Heart left ventricle (tissue), 16 donors: ENCODE measurements around the gene PDE10A. TPM values are rescaled to one million over a fixed set of nuclear protein-coding genes. Genes with fewer than 3 reads are reported as not detected.

Experiments
- ATAC-seq, 4 donors: fragments of 200-7000 bp; cut with Tn5 transposase; one replicate each; pipeline ENCODE4 v1.9.1; 2020 to 2022; ENCODE audit warnings: moderate library complexity in 4 of 4, mild to moderate bottlenecking in 3 of 4, moderate number of reproducible peaks in 1 of 4
- DNase-seq, 5 donors: peaks; one replicate each; pipeline ENCODE4 v3.0.0-alpha.2; 2020
- H3K27ac ChIP-seq, 12 donors: fragments of 200-600 bp; sonication (generic) in 4 of 12; one replicate each; pipeline versions ENCODE4 v1.5.0 to v1.8.0; 2016 to 2022; ENCODE audit warnings: mild to moderate bottlenecking in 2 of 12
- H3K27me3 ChIP-seq, 9 donors: fragments of 200-600 bp; sonication (generic) in 2 of 9; one replicate each; pipeline versions ENCODE4 v1.5.1 to v1.8.0; 2016 to 2022; ENCODE audit warnings: mild to moderate bottlenecking in 3 of 9
- H3K36me3 ChIP-seq, 9 donors: fragments of 200-600 bp; sonication (generic) in 2 of 9; one replicate each; pipeline versions ENCODE4 v1.5.0 to v1.8.0; 2018 to 2022; ENCODE audit warnings: mild to moderate bottlenecking in 2 of 9
- H3K4me1 ChIP-seq, 12 donors: fragments of 200-600 bp; sonication (generic) in 4 of 12; one replicate each; pipeline versions ENCODE4 v1.5.0 to v1.8.0; 2016 to 2022; ENCODE audit warnings: mild to moderate bottlenecking in 3 of 12
- H3K4me3 ChIP-seq, 12 donors: fragments of 200-600 bp; sonication (generic) in 4 of 12; one replicate each; pipeline versions ENCODE4 v1.5.0 to v1.8.0; 2017 to 2022; ENCODE audit warnings: mild to moderate bottlenecking in 9 of 12, moderate library complexity in 4 of 12
- H3K9me3 ChIP-seq, 12 donors: fragments of 200-600 bp; sonication (generic) in 4 of 12; one replicate each; pipeline versions ENCODE4 v1.5.0 to v1.8.0; 2016 to 2022; ENCODE audit warnings: mild to moderate bottlenecking in 1 of 12
- POLR2A ChIP-seq, 2 donors: fragments of 450-650 bp; IDR thresholded peaks; one replicate each; pipeline ENCODE4 v1.6.1; 2017; ENCODE audit warnings: antibody characterized with exemption in 2 of 2, mild to moderate bottlenecking in 2 of 2, moderate library complexity in 2 of 2
- WGBS, 4 donors: extraction: QIAGEN DNeasy Blood & Tissue Kit in 2 of 4; methylation state at CpG; one replicate each; pipeline versions ENCODE4 v1.1.5 to v1.1.7; 2013 to 2018; 5-methylcytosine and 5-hydroxymethylcytosine counted together
- intact Hi-C, 10 donors: fragments of 100-400 bp; cut with DNase I; formaldehyde crosslinking; loops; one replicate each; pipeline versions ENCODE4 v1.11.1 to v1.14.2; 2022
- polyA plus RNA-seq, 2 donors: library from polyadenylated mRNA; stranded (reverse); fragments of 200-250 nt; gene quantifications; one replicate each; pipeline ENCODE4 v1.2.3, GENCODE V29; 2013
- total RNA-seq, 9 donors: library from RNA; depleted of rRNA in 2 of 9; stranded (reverse); fragments of >200 nt in 2 of 9; fragmentation: NEBNext Ultra II Directional in 3 of 9; extraction: Animal tissue kit (Norgen Biotek cat#: 25700) in 3 of 9; gene quantifications; one replicate each; pipeline versions ENCODE4 v1.1.0 to v1.2.4, GENCODE V29; 2016 to 2023
- TF ChIP-seq, protein P1 (sequence below), 12 donors: fragments of 200-600 bp; sonication (generic) in 4 of 12; IDR thresholded peaks; one replicate each; pipeline versions ENCODE4 v1.5.0 to v1.8.0; 2018 to 2022; ENCODE audit warnings: antibody characterized with exemption in 12 of 12, mild to moderate bottlenecking in 5 of 12
- donor health status: ischemic (EF 13 %, LVEDD 7.1; RV severe dilation, severe dysfunction).
- donor health status: healthy with polysubstance abuse.
- donor health status: DM: no; HTN: yes; CAD: no.
- donor health status: DM: no; HTN: no; CAD: no.
- donor health status: ischemic (EF 25% LVEDD 6.9; RV normal size, moderate dysfunction).
- donor health status: ischemic (EF 25% LVEDD 5.7; RV mildly dilated, moderate dysfunction).
- donor health status: healthy.
- donor health status: DM: yes; HTN: yes; CAD: no.
- donor health status: ischemic (EF 35%, LVEDD 5.7; RV mildly dilated, moderate dysfunction).
- donor health status: nonischemic (EF 11% LVEDD 7.7; RV severe dilation, severe dysfunction).
- donor health status: DM: yes; HTN: yes; CAD: no.
- donor health status: PGD.
- donor health status: ischemic (EF 29% LVEDD 5.4; RV normal size, mild dysfunction).
- donor health status: nonischemic (EF 23%, LVEDD 6.1; RV moderate dilation, normal function).

PDE10A gene
- total and polyA plus RNA-seq, 11 donors: 4.2 to 22.4 (median 12.8) TPM

DNA sequence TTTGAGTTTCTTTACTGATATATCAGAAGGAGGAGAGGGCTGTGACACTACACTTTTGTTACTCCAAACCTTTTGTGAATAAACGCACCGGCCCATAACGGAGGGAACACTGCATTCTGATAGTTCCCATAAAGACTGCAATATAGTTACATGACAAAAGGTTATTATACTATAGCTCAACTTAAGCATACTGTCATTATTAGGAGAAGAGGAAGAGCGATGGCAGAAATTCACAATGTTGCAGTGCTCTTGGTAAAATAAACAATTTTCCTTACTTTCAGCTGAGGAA lies 2.3 kb upstream of the PDE10A start:
- no peak for ATAC-seq
- H3K9me3 ChIP-seq: no peaks in the 10 kb centered on the region
- peak overlapping the region in 5 of 12 donors; percentile 90 to 98 (median 94) for H3K27ac ChIP-seq
- peaks cover 0 to 32% (median 11%) of the 10 kb centered on the region in 12 donors for H3K4me1 ChIP-seq
- intact Hi-C loops: loop anchor here in 4 of 10 donors (2.0 to 10.0 kb wide), 4 partner anchors 29 to 221 kb away; no protein-coding TSS in a partner anchor
- WGBS, 4 donors: 34 to 51% (median 41%) methylated on average over 4 of the region's 4 CpGs
- H3K27me3 ChIP-seq: peaks cover 0 to 54% (median 20%) of the 10 kb centered on the region in 9 donors
- no peak for TF ChIP-seq POLR2A (IDR thresholded peaks at IDR 0.05)
- TF ChIP-seq, protein P1, sequence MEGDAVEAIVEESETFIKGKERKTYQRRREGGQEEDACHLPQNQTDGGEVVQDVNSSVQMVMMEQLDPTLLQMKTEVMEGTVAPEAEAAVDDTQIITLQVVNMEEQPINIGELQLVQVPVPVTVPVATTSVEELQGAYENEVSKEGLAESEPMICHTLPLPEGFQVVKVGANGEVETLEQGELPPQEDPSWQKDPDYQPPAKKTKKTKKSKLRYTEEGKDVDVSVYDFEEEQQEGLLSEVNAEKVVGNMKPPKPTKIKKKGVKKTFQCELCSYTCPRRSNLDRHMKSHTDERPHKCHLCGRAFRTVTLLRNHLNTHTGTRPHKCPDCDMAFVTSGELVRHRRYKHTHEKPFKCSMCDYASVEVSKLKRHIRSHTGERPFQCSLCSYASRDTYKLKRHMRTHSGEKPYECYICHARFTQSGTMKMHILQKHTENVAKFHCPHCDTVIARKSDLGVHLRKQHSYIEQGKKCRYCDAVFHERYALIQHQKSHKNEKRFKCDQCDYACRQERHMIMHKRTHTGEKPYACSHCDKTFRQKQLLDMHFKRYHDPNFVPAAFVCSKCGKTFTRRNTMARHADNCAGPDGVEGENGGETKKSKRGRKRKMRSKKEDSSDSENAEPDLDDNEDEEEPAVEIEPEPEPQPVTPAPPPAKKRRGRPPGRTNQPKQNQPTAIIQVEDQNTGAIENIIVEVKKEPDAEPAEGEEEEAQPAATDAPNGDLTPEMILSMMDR (IDR thresholded peaks at IDR 0.05): no peak
- no peaks in the 10 kb centered on the region for H3K36me3 ChIP-seq
- no peak for DNase-seq
- peak overlapping the region in 9 of 12 donors; percentile 62 to 93 (median 86) for H3K4me3 ChIP-seq

DNA sequence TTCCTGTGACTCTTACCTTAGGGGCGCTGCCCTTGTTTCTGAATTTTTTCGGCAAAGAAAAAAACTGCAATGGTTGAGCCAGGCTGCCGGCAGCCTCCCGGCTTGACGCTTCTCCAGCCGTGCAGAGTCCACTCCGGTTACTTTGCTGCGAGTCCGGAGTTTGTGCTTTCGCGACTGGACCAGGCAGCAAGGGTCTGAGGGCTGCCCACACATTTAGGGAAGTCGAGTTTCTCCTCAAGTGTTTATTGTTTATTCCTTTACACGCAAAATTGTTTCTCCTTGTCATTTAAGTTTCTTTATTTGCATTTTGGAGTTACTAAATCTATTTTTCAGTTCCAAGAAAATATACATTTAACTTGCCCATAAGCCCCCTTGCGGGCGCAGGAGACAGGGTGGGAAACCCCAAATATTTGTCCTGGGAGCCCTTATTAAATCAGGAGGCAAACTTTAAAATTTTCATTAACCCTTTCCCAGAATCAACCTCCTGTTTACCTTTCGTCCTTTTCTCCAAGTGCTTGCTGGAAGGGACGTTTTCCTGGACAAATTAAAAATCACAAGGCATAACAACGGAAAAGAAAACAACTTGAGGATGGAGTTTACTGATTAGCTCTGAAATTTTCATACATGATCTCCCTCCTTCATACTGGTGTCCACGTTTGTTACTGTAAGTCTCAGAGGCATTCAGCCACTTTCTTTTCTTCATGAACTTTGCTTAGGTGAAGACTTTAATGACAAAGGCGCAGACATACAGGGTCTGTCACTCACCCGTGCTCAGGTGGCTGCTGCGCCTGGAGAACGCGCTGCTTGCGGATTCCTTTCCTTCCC lies 1.7 kb upstream of the PDE10A start:
- H3K27ac ChIP-seq: peak overlapping the region; percentile 39 to 98 (median 94)
- DNase-seq: no peak
- H3K9me3 ChIP-seq: no peaks in the 10 kb centered on the region
- TF ChIP-seq POLR2A (IDR thresholded peaks at IDR 0.05): no peak
- TF ChIP-seq, protein P1 (IDR thresholded peaks at IDR 0.05): no peak
- H3K4me1 ChIP-seq: peaks cover 0 to 38% (median 15%) of the 10 kb centered on the region in 12 donors
- 11 to 13% (median 12%) methylated on average over 25 of the region's 25 CpGs for WGBS, 4 donors
- H3K27me3 ChIP-seq: peaks cover 0 to 54% (median 20%) of the 10 kb centered on the region in 9 donors
- H3K4me3 ChIP-seq: peak overlapping the region in 11 of 12 donors; percentile 62 to 93 (median 78)
- intact Hi-C loops: loop anchor here in 9 of 10 donors (2.0 to 10.0 kb wide), 12 partner anchors 30 to 227 kb away; no protein-coding TSS in a partner anchor
- H3K36me3 ChIP-seq: no peaks in the 10 kb centered on the region
- peak in 1 of 4 donors; percentile 27 for ATAC-seq

DNA sequence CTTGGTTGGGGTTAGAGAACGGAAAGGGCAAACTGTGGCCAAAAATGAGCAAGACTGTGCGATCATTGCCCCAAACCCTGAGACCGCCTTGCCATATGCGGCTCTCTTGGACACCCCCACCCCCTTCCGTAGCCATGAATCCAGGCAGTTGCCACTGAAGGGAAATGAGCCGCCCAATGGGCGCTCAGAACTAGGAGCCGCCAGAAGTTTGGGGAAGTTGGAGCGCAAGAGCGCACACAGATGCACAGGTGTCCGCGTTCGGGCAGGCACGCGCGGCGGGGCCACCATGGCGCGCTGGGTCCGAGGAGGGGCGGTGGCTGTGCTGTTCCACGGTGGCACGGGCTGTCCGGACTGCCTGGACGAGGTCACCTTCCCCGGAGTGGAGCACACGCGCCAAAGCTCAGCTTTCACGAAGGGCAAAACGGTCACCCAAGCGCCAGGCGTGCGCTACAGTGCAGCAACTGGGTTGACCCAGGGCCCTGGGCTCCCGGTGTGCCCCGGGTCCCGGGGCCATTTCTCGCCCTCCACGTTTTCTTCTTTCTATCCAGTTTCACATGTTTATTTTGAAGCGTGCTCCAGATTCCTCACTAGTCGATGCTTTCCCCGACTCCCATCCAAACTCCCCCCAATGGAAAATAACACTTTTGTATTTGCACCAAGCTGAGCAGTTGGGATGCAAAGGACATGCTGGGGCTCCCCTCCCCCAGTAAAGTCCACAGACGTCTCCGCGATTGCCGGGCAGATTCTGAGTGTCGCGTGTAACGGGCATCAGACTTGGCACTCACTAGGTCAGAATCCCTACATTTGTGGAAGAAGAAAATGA lies 906 bp upstream of the PDE10A start:
- Histone ChIP-seq H3K4me1 (peaks cover 0 to 43% (median 20%) of the 10 kb centered on the region in 12 donors), H3K27ac (peak overlapping the region; percentile 39 to 98 (median 94))
- 0 to 1% (median 1%) methylated on average over 26 to 48 of the region's 48 CpGs for WGBS, 4 donors

More for the DNA sequence above, 906 bp upstream of the PDE10A start:
- Histone ChIP-seq H3K9me3 (no peaks in the 10 kb centered on the region), H3K4me3 (peak overlapping the region; percentile 62 to 93 (median 77)), H3K27me3 (peaks cover 0 to 51% (median 20%) of the 10 kb centered on the region in 9 donors), H3K36me3 (no peaks in the 10 kb centered on the region)
- TF ChIP-seq POLR2A (IDR thresholded peaks at IDR 0.05): no peak
- TF ChIP-seq, protein P1 (IDR thresholded peaks at IDR 0.05): no peak
- intact Hi-C loops: loop anchor here (2.0 to 10.0 kb wide), 15 partner anchors 31 to 227 kb away; no protein-coding TSS in a partner anchor
- ATAC-seq (peak; percentile 45 to 67 (median 60)), DNase-seq (peak in 4 of 5 donors; percentile 46 to 82 (median 52))
